NCI-H1694 (cell line): ENCODE results near the gene KRTAP10-11.
A peak's percentile ranks its signal among the peaks of the same experiment; 100 is the strongest.
"Not testable (repeated sequence)": the region's sequence is repeated elsewhere in the genome, so short reads cannot be mapped to it uniquely, and the experiment has no call there.

Source experiments
- DNase-seq: peaks from one replicate; lab custom pipeline; 2025; lab: John Stamatoyannopoulos, UW

The KRTAP10-11 gene, protein sequence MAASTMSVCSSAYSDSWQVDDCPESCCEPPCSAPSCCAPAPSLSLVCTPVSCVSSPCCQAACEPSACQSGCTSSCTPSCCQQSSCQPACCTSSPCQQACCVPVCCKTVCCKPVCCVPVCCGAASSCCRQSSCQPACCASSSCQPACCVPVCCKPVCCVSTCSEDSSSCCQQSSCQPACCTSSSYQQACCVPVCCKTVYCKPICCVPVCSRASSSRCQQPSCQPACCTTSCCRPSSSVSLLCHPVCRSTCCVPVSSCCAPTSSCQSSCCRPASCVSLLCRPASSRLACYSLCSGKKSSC

DNA sequence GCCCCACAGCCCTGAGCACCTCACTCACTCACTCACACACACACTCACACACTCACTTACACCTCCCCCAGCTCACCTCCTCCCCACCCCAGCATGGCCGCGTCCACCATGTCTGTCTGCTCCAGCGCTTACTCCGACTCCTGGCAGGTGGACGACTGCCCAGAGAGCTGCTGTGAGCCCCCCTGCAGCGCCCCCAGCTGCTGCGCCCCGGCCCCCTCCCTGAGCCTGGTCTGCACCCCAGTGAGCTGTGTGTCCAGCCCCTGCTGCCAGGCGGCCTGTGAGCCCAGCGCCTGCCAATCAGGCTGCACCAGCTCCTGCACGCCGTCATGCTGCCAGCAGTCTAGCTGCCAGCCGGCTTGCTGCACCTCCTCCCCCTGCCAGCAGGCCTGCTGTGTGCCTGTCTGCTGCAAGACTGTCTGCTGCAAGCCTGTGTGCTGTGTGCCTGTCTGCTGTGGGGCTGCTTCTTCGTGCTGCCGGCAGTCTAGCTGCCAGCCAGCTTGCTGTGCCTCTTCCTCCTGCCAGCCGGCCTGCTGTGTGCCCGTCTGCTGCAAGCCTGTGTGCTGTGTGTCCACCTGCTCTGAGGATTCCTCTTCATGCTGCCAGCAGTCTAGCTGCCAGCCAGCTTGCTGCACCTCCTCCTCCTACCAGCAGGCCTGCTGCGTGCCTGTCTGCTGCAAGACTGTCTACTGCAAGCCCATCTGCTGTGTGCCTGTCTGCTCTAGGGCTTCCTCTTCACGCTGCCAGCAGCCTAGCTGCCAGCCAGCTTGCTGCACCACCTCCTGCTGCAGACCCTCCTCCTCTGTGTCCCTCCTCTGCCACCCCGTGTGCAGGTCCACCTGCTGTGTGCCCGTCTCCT is at the start of gene KRTAP10-11:
KRTAP10-11 (plus strand) TSS at position 49 of the 856 bp plus-strand sequence; CDS start at position 94, 45 bp downstream.
- DNase-seq: peak; percentile 75

DNA sequence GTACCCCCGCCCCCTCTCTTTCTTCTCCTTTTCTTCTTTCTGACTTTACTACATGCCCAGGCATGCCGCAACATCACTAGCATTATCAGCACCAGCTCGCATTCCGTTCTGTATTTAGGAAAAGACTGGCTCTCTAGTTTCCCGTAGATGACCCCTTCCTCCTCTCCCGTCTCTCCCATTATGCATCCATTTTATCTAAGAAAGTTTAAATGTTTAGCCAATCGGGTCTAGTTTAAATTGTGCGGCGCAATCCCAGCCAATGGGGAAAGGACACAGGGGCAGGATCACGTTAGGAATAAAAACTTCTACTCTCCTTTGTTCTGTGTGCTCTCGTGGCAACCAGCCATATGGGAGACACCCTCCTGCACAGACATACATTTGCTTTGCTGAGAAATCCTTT is 48.2 kb upstream of the KRTAP10-11 start:
- no peak for DNase-seq

DNA sequence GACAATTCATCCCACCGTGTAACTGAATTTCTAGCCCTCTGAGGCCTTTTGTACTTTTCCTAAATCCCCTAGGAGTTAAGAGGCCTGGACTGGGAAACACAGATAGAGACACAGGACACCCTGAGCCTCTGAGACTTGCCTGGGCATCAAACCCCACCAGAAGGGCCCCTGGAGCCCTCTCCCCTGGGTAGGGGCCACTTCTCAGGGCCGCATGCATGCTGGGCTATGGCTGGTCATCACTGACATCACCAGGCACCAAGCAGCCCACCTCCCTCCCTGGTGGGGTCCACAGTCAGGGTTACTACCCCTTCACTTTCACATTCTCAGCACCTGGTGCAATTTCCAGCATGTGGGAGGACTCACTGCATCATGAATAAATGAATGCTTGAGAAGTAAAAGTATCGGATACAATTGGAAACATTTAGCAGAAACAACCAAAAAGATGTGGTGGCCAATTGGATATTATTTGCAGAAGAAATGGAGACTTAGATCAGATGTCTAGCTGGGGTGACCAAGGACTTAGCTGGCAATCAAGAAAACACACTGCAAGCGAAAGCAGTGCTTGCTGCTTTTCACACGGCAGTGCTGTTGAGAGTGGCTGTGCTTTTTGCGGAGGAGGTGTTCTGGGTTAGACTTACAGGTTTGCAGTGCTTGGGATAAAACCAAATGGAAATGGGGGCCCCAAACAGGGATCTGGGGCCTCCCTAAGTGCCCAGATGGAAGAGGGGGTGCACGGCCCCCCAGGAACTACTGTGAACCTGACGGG is 46.8 kb upstream of the KRTAP10-11 start:
- DNase-seq: no peak

DNA sequence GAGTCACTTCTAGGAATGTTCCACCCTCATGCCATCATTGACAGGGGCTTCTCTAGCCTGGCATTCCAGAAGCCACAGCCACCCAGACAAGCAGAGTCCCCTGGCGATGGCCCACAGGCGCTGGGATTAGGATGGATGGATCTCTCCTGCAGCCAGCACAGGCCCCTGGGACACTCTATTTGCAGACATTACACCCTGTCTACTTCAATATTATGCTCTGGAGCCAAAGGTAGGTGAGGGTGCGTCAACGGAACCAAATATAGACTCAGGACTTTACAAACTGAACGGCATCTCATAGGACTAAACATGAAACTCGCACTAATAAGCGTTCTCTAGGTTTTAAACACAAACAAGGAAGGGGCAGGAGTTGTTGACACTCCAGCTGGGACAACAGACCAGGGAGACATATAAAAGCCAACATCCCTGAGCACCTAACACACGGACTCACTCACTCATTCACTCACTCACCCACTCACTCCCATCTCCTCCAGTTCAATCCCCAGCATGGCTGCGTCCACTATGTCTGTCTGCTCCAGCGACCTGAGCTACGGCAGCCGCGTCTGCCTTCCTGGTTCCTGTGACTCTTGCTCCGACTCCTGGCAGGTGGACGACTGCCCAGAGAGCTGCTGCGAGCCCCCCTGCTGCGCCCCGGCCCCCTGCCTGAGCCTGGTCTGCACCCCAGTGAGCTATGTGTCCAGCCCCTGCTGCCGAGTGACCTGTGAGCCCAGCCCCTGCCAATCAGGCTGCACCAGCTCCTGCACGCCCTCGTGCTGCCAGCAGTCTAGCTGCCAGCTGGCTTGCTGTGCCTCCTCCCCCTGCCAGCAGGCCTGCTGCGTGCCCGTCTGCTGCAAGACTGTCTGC is 45.9 kb upstream of the KRTAP10-11 start, which contains the start of gene KRTAP10-7:
KRTAP10-7 (plus strand) TSS at position 480 of the 861 bp plus-strand sequence; CDS start at position 505, 25 bp downstream.
- not testable (repeated sequence) for DNase-seq

DNA sequence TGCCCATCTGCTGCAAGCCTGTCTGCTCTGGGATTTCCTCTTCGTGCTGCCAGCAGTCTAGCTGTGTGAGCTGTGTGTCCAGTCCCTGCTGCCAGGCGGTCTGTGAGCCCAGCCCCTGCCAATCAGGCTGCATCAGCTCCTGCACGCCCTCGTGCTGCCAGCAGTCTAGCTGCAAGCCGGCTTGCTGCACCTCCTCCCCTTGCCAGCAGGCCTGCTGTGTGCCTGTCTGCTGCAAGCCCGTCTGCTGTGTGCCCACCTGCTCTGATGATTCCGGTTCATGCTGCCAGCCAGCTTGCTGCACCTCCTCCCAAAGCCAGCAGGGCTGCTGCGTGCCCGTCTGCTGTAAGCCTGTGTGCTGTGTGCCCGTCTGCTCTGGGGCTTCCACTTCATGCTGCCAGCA is 45.1 kb upstream of the KRTAP10-11 start:
- peak; percentile 53 for DNase-seq

DNA sequence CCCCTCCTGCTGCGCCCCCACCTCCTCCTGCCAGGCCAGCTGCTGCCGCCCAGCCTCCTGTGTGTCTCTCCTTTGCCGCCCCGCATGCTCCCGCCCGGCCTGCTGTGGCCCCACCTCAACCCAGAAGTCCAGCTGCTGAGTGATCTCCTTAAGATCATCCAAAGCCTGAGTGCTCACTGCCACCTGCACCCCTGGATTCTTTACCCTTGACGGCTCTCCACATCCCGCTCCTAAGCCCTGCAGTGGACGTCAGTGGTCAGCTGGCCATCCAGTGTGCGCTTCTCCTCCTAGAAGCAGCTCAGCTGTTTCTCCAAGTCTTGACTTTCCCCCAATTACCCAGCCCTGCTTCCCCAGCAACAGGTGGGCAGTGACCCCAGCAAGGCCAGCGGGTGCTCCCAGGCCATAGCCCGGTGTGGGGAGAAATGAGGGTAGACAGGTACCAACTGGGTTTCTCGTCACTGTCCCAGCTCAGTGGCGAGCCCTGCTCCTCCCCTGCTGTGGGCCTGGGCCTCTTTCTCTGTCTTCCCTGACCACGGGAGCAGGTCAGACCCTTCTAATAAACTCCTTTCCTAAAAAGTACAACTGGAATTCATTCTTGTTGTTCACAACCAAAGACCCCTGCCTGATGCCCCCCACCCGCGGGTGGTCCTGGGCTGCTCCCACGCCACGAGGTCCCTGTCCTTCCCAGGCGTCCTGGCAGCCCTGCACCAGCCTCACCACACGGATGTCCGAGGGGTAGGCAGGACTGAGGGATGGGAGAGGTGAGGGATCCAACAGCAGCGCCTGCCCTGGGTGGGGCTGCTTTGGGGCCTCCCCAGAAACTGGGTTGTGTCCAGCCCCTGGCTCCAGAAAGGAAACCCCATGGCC is 44.4 kb upstream of the KRTAP10-11 start:
- DNase-seq: no peak

DNA sequence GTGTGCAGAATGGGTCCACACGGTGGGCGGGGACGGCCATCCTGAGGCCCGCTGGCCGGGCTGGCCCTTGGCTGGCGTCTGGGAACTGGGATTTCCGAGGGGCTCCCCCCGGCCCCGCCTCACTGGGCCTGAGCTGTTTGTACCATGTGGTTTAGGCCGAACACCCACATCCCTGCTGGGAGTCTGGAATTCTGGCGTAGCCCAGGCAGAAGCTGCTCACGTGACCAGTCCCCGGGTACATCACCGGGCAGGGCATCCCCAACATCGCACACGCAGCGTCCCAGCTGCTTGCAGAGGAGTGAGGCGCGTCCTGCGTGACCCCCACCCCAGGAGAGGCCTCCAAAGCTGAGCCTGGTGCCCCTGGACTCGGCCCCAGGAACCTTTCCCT is 43.8 kb upstream of the KRTAP10-11 start:
- DNase-seq: no peak

DNA sequence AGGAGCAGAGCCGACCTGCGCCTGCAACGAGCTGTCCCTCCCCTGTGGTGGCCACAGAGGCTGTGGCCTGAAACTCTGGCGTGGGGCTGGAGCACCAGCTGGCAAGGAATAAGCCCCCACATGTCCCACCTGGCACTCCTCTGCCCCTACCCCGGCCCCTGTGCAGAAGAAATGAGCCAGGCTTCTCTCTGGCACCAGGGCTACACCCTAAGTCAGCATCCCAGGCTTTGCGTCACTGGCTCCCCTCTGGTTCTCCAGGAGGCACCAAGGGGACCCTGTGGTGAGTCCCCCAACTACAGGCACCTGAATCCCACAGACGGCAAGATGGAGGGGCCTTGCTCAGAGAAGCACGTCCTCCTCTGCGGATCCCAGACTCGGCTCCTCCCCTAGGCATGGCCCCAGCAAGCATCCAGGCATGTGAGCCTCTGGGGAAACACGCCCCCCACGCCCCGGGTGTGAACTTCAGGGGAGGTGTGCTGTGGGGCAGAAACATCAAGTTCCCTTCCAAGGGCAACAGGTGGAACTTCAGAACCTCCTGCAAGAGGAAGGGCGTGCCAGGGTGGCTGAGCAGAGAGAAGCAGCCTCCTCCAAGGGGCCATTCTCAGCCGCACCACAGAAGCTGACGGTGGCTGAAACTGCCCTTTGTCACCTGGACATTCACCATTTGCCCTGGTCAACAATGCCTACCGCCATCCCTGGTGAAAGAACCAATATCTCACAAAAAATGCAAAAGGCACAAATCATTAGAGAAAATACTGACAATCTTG is 42.9 kb upstream of the KRTAP10-11 start:
- no peak for DNase-seq

DNA sequence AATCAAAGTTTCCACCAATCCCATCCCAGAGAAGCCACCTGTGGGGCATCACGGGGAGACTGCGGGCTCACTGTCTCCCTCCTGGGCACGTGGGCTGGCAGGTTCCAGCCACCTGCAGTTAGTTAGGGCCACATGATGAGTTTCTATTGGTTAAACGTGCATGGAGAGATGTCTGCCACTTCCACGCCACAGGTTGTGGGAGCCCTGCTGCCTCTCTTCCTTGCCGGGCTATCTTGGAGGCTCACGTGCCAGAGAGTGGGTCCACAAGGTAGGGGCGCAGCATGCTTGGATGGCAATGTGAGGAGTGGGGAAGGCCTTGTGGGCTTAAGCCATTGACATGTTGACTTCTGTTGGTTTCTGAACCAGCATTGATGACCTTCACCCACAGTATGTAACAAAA is 42.3 kb upstream of the KRTAP10-11 start:
- DNase-seq: no peak

DNA sequence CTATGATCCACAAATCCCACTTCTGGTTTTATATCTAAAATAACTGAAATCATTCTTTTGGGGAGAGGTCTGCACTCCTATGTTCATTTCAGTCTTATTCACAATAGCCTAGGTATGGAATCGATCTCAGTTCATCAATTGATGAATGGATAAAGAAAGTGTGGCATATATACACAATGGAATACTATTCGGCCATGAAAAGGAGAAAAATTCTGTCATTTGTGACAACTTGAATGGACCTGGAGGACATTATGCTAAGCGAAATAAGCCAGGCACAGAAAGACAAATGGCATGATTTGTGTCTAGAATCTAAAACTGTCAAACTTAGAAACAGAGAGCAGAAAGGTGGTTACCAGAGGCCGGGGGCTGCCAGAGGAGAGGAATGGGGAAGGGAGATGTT is 39.7 kb upstream of the KRTAP10-11 start:
- no peak for DNase-seq

DNA sequence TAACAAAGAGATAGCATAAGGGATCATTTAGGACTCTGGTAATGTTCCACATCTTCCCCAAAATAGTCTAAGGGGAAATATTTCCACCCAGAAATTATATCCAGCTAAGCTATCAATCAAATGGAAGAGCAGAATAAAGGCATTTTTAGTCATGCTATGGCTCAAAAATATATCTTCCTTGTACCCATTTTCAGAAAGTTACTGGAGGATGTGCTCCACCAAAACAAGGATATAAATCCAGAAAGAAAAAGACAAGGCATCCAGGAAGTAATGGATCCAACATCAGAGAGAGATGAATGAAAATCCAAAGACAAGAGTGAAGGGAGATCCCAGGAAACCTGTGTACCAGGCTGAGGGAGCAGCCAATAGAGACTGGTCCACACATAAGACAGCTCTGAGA is 37.0 kb upstream of the KRTAP10-11 start:
- no peak for DNase-seq

DNA sequence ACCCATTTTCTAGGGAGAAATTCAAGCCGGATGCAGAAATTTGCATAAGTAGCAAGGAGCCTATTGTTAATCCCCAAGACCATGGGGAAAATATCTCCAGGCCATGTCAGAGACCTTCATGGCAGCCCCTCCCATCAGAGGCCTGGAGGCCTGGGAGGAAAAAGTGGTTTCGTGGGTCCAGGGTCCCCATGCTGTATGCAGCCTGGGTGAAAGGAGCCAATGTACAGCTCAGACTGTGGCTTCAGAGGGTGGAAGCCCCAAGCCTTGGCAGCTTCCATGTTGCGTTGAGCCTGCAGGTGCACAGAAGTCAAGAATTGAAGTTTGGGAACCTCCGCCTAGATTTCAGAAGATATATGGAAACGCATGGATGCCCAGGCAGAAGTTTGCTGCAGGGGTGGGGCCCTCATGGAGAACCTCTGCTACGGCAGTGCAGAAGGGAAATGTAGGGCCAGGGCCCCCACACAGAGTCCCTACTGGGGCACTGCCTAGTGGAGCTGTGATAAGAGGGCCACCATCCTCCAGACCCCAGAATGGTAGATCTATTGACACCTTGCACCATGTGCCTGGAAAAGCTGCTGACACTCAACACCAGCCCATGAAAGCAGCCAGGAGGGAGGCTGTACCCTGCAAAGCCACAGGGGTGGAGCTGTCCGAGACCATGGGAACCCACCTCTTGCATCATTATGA is 35.9 kb upstream of the KRTAP10-11 start:
- not testable (repeated sequence) for DNase-seq

DNA sequence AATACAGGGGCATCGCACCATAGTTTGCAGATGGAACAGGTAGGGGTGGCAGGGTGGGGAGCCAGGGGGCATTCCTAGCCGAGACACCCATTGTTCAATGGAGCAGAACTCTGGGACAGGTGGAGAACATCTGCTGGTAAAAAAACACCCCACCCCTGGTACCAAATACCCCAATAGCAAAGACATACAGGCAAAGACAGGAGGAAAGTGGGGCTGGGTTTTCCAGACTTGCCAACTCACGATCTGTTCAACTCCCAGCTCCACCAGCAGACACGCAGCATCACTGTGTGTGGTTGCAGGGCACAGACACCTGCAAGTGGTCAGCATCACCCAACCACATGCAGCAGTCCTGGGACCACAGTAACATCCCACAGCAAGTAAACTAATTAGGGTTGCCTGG is 34.7 kb upstream of the KRTAP10-11 start:
- DNase-seq: no peak

DNA sequence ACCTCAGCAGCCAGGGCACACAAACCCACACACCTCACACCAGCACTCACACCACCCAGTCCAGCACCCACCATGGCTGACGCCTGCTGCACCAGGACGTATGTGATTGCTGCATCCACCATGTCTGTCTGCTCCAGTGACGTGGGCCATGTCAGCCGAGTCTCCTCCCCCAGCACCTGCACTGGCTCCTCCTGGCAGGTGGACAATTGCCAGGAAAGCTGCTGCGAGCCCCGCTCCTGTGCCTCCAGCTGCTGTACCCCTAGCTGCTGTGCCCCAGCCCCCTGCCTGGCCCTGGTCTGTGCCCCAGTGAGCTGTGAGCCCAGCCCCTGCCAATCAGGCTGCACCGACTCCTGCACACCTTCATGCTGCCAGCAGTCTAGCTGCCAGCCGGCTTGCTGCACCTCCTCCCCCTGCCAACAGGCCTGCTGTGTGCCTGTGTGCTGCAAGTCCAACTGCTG is 34.2 kb upstream of the KRTAP10-11 start, which contains the start of gene KRTAP10-8:
KRTAP10-8 (plus strand) TSS at position 51 of the 458 bp plus-strand sequence; CDS start at position 73, 22 bp downstream.
- DNase-seq: no peak

DNA sequence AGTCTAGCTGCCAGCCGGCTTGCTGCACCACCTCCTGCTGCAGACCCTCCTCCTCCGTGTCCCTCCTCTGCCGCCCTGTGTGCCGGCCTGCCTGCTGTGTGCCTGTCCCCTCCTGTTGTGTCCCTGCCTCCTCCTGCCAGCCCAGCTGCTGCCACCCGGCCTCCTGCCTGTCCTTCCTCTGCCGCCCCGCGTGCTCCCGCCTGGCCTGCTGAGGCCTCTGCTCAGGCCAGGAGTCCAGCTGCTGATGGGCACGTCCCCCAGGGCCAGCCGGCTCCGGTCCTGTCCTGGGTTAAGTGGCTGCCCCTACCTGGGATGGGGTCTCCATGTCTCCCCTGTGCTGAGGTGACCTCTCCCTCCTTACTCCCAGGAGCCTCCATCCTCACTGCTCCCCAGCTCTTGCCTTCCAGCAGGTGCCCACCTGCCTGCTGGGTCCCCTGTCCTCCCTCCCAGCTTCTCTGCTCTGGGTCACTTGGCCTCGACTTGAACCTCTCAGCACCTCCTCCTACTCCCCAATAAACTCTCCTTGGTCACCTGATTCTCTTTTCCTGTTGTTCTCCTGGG is 33.5 kb upstream of the KRTAP10-11 start:
- DNase-seq: no peak

DNA sequence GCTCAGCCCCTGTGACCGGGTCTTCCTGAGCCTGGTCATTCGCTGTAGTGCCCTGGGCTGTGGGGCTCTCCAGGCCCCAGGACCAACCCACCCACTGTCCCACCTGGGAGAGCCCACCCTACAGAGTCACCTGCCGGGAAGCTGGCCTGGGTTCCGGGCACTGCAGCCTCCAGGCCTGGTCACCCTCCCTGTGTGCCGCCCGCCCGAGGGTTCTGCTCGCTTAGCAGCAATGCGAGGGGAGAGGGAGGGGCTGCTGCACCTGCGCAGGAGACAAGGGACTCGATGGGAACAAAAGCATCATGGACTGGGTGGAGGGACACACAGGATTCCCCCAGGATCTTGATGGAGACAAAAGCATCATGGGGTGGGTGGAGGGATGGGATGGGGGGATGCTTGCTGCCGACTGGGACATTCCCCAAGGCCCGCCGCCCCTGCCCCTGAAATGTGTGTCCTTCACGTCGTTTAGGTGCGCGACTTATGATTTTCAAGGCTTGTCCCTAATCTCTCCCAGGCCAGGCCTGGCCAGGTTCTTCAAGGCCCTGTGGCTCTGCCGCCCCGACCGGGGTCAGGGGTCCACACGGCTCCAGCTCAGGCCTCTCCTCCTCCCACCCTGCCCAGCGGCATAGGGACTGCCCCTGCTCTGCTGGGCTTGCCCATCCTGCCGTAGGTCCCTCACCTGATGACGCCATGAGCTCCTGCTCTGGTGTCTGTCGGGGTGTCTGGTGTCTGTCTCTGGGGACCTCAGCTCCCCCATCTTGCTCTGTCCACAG is 32.6 kb upstream of the KRTAP10-11 start:
- DNase-seq: no peak

DNA sequence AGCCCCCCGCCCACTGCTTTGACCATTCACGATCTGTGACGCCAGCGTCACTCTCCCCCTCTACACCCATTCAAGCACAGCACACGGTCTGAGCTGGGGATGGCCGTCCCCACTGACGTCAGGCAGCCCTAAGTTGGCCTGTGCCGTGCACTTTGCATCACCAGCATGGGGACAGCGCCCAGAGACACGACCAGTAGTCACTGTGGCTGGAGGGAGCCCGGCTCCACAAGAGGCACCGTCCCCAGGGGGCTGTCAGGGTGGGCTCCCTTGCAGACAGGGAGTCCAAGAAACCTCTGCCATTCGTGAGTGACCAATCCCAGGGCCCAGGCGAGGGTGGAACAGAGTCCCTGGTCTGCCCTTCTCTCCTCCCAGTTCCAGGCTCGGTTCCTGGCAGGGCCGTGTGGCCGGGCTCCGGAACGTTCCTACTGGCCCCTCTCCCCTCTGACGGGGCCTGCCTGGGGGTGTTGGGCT is 32.0 kb upstream of the KRTAP10-11 start:
- no peak for DNase-seq
